Peyer's patch (tissue), 4 donors: Measurements from ENCODE around the gene FTCDNL1. TPM values are rescaled to one million over a fixed set of nuclear protein-coding genes. Genes with fewer than 3 reads are reported as not detected.

Source experiments
- DNase-seq, 3 donors: peaks; one replicate each; pipeline ENCODE4 v3.0.0-alpha.2; 2017 to 2019
- H3K27ac ChIP-seq, 4 donors: fragments of 200-600 bp; sonication (generic); one replicate each; pipeline ENCODE4 v1.5.1; 2016 to 2019
- H3K27me3 ChIP-seq, 2 donors: fragments of 200-600 bp; sonication (generic); one replicate each; pipeline ENCODE4 v1.5.1; 2019
- H3K36me3 ChIP-seq, 3 donors: fragments of 200-600 bp; sonication (generic); one replicate each; pipeline ENCODE4 v1.5.1; 2016 to 2019
- H3K4me1 ChIP-seq, 4 donors: fragments of 200-600 bp; sonication (generic); one replicate each; pipeline ENCODE4 v1.5.1; 2016 to 2019
- H3K4me3 ChIP-seq, 4 donors: fragments of 200-600 bp; sonication (generic); 1 replicate in 3 of 4; 2 replicates in 1 of 4; pipeline ENCODE4 v1.5.1; 2016 to 2019; ENCODE audit warnings: mild to moderate bottlenecking in 1 of 4
- H3K9me3 ChIP-seq, 4 donors: fragments of 200-600 bp; sonication (generic); one replicate each; pipeline ENCODE4 v1.5.1; 2016 to 2019; ENCODE audit warnings: mild to moderate bottlenecking in 1 of 4
- CTCF ChIP-seq, 6 experiments: fragments of 450-650 bp in 4 of 6; fragments of 200-600 bp in 2 of 6; sonication (generic) in 1 of 6; IDR thresholded peaks; one replicate each; pipeline ENCODE4 v1.5.1; 2017 to 2019; ENCODE audit warnings: antibody characterized with exemption in 6 of 6, mild to moderate bottlenecking in 3 of 6, moderate library complexity in 1 of 6
- POLR2A ChIP-seq, 2 donors: fragments of 450-650 bp; IDR thresholded peaks; one replicate each; pipeline ENCODE4 v1.5.1; 2017; ENCODE audit warnings: antibody characterized with exemption in 2 of 2, mild to moderate bottlenecking in 2 of 2, moderate library complexity in 2 of 2
- total RNA-seq, 4 donors: library from RNA; depleted of rRNA; stranded (reverse); fragments of >200 nt; gene quantifications; one replicate each; pipeline ENCODE4 v1.1.0, GENCODE V29; 2016

Gene FTCDNL1
- total RNA-seq, 4 donors from 2014 or later, result 1.4 to 1.9 (median 1.7) TPM; not detected in 1

DNA sequence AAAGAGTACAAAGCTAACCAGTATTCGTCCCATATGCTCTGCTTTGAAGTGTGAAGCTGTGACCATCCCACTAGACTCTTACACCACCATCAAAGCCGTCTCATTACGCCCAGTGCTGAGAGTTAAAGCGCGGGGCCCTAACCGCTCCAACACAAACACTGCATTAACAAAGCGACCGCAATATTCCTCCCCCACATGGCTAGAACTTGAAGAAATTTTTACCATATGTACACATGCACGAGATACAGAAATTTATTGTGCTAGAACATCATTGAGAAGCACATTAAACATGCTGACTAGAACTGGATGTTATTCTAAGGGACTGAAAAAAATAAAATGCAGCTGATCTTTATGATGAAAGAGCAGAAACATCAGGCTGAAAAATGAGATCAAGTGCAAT is 20.5 kb downstream of the FTCDNL1 start:
- DNase-seq, result no peak

DNA sequence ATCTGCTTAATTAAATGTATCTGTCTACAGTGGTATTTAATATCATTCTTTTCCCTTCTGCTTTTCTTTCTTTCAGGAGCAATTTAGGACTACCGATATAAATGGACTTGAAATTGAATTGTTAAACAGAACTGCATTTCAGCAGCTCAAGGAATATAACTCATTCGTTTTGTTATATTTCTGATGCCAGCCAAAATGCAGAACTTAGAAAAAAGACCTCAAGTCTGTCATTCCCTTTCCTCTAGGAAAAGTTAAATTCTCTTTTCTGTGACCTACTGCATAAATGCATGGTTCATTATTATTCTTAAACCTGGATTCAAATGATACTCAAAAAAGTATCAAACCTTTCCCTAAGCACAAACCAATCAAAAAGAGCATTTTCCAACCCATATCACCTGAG is 21.4 kb downstream of the FTCDNL1 start:
- no peak overlapping the region for H3K27ac ChIP-seq
- H3K9me3 ChIP-seq, result no peaks in the 10 kb centered on the region
- H3K4me1 ChIP-seq, result no peaks in the 10 kb centered on the region
- H3K4me3 ChIP-seq, result no peak overlapping the region
- no peaks in the 10 kb centered on the region for H3K36me3 ChIP-seq
- TF ChIP-seq POLR2A (IDR thresholded peaks at IDR 0.05) (no peak), CTCF (IDR thresholded peaks at IDR 0.05) (no peak)
- DNase-seq, result no peak
- no peaks in the 10 kb centered on the region for H3K27me3 ChIP-seq

More for the DNA sequence above, 20.5 kb downstream of the FTCDNL1 start:
- H3K9me3 ChIP-seq, result no peaks in the 10 kb centered on the region
- H3K27ac ChIP-seq, result no peak overlapping the region
- TF ChIP-seq POLR2A (IDR thresholded peaks at IDR 0.05) (no peak), CTCF (IDR thresholded peaks at IDR 0.05) (no peak)
- H3K4me1 ChIP-seq, result no peaks in the 10 kb centered on the region
- no peaks in the 10 kb centered on the region for H3K36me3 ChIP-seq
- no peak overlapping the region for H3K4me3 ChIP-seq
- no peaks in the 10 kb centered on the region for H3K27me3 ChIP-seq

GRCh38 chr2:199819746-199820145 is 31.2 kb downstream of the FTCDNL1 start:
- H3K9me3 ChIP-seq, result no peaks in the 10 kb centered on the region
- no peaks in the 10 kb centered on the region for H3K36me3 ChIP-seq
- no peak for DNase-seq
- no peak overlapping the region for H3K4me3 ChIP-seq
- no peaks in the 10 kb centered on the region for H3K4me1 ChIP-seq
- no peak overlapping the region for H3K27ac ChIP-seq
- TF ChIP-seq POLR2A (IDR thresholded peaks at IDR 0.05), result no peak
- TF ChIP-seq CTCF (IDR thresholded peaks at IDR 0.05), result no peak
- H3K27me3 ChIP-seq, result no peaks in the 10 kb centered on the region

DNA sequence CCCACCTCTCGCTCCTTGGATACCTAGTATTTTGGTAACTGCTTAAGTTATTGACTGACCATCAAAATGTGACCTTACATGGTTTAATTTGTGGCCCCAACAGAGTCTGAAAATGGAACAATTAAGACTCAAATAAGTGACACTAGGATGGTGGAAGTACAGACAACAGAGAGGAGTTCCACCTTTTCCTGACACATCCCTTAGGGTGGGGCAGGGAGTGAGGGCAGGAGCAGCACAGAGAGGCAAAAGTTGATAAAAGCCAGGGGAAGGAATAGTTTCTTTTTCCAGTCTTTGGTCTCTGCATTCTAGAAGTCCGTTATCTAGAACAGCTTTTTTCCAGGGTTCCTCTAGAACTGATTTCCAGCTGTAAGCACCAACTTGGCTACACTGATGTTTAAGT is 32.2 kb downstream of the FTCDNL1 start:
- no peaks in the 10 kb centered on the region for H3K36me3 ChIP-seq
- H3K27me3 ChIP-seq, result no peaks in the 10 kb centered on the region
- no peak for DNase-seq
- TF ChIP-seq CTCF (IDR thresholded peaks at IDR 0.05) (no peak), POLR2A (IDR thresholded peaks at IDR 0.05) (no peak)
- H3K4me1 ChIP-seq, result no peaks in the 10 kb centered on the region
- H3K9me3 ChIP-seq, result no peaks in the 10 kb centered on the region
- H3K4me3 ChIP-seq, result no peak overlapping the region
- H3K27ac ChIP-seq, result no peak overlapping the region

- H3K27ac ChIP-seq, result no peak overlapping the region
- DNase-seq, result no peak
- no peaks in the 10 kb centered on the region for H3K9me3 ChIP-seq
- no peaks in the 10 kb centered on the region for H3K27me3 ChIP-seq
- no peaks in the 10 kb centered on the region for H3K36me3 ChIP-seq
- no peak overlapping the region for H3K4me3 ChIP-seq
- no peaks in the 10 kb centered on the region for H3K4me1 ChIP-seq
- TF ChIP-seq CTCF (IDR thresholded peaks at IDR 0.05) (no peak), POLR2A (IDR thresholded peaks at IDR 0.05) (no peak)
Measured at GRCh38 chr2:199818026-199818425, 33.0 kb downstream of the FTCDNL1 start.

- DNase-seq, result no peak
- H3K9me3 ChIP-seq, result no peaks in the 10 kb centered on the region
- H3K27me3 ChIP-seq, result no peaks in the 10 kb centered on the region
- H3K4me1 ChIP-seq, result no peaks in the 10 kb centered on the region
- no peak overlapping the region for H3K27ac ChIP-seq
- no peak for TF ChIP-seq POLR2A (IDR thresholded peaks at IDR 0.05)
- TF ChIP-seq CTCF (IDR thresholded peaks at IDR 0.05), result no peak
- H3K36me3 ChIP-seq, result no peaks in the 10 kb centered on the region
- H3K4me3 ChIP-seq, result no peak overlapping the region
Measured at GRCh38 chr2:199814817-199815211, 36.2 kb downstream of the FTCDNL1 start.
